ENCODE measurements around the gene SLC6A16.
"Not testable (repeated sequence)": the region's sequence is repeated elsewhere in the genome, so short reads cannot be mapped to it uniquely, and the experiment has no call there.

Gene SLC6A16

GRCh38 chr19:49344505-49345423 is 19.8 kb upstream of the SLC6A16 start:
- no peak for DNase-seq (ENCODE audit: low read depth)

GRCh38 chr19:49343123-49343522 is 18.1 kb upstream of the SLC6A16 start:
- DNase-seq (ENCODE audit: low read depth): no peak

DNA sequence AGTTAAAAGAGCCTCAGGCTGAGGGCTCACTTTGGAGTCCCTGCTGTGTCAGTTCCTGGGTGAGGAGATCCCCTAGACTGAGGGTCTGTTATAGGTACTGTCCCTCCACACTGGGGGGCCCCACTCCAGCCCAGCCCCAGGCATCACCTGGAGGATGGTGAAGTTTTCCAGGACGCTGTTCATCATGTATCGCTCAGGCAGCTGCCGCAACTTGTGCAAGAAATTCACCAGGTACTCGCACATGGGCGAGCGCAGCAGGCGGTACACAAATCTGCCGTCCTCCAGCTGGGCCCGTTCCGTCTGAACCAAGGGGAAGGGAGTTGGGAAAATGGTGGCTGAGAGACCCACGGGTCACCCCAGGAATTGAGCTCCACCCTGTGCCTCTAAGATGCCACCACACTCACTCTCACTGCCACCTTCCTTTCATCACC is 17.3 kb upstream of the SLC6A16 start:
- DNase-seq (ENCODE audit: low read depth): no peak

DNA sequence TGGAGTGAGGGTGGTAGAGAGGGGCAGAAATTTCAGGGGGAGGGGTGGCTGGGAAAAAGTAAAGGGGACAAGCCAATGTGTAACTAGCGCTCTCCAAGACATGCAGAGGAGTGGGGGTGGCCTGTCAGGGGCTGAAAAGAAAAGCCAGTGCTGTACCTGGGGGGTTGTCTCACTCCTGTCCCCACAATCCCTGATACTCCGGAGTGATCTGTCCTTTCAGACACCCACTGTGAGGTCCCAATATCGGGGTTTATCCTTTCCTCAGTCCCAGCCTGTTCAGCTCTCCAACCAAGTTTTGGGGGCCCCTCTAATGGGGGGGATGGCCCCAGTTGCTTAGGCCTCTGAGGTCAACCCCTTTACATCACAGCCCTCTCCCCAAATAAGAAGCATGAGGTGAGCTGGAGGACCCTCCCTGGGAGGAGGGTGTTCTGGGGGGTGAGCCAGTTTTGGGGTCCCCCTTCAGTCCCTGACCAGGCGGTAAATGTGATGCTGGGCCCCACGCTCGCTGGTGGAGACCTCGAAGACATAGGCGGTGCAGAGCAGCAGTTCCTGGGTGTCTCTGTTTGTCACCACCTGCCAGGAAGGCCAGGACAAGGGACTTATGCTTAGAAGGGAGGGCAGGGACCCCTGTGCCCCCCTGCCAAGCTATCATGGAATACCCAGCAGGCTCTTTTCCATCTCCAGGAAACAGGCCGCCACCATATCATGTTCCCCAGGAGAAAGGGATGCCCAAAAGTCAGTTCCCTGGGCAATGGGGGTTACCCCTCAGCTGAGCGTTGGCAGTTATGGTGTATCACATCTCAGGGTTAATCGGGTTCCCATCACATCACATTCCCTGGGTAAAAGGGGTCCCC is 16.1 kb upstream of the SLC6A16 start:
- DNase-seq (ENCODE audit: low read depth): no peak

GRCh38 chr19:49340069-49340864 is 15.3 kb upstream of the SLC6A16 start:
- no peak for DNase-seq (ENCODE audit: low read depth)

- no peak for DNase-seq (ENCODE audit: low read depth)
These were observed 14.5 kb upstream of the SLC6A16 start for GRCh38 chr19:49339301-49340068.

DNA sequence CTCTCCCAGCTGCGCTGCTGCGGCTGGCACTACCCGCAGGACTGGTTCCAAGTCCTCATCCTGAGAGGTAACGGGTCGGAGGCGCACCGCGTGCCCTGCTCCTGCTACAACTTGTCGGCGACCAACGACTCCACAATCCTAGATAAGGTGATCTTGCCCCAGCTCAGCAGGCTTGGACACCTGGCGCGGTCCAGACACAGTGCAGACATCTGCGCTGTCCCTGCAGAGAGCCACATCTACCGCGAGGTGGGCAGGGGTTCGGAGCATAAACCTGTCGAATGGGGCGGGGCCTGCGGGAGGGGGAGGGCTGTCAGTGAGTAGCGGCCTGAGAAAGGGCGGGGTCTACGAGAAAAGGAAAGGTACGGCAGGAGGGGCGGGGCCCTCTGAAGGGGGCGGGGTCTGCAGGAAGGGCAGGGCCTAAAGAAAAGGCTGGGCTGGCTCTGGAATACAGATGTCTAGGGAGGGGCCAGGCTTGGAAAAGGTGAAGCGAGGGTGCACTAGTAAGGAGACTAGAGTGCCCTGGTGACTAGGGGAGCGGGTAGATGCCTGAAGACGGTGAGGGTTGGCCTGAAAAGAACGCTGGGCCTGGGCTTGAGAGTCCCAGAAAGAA is 13.8 kb upstream of the SLC6A16 start:
- no peak for DNase-seq (ENCODE audit: low read depth)

- DNase-seq (ENCODE audit: low read depth): no peak
These were observed 13.2 kb upstream of the SLC6A16 start for GRCh38 chr19:49338023-49338677.

- DNase-seq (ENCODE audit: low read depth): no peak
These were observed 12.5 kb upstream of the SLC6A16 start for GRCh38 chr19:49337267-49338022.

DNA sequence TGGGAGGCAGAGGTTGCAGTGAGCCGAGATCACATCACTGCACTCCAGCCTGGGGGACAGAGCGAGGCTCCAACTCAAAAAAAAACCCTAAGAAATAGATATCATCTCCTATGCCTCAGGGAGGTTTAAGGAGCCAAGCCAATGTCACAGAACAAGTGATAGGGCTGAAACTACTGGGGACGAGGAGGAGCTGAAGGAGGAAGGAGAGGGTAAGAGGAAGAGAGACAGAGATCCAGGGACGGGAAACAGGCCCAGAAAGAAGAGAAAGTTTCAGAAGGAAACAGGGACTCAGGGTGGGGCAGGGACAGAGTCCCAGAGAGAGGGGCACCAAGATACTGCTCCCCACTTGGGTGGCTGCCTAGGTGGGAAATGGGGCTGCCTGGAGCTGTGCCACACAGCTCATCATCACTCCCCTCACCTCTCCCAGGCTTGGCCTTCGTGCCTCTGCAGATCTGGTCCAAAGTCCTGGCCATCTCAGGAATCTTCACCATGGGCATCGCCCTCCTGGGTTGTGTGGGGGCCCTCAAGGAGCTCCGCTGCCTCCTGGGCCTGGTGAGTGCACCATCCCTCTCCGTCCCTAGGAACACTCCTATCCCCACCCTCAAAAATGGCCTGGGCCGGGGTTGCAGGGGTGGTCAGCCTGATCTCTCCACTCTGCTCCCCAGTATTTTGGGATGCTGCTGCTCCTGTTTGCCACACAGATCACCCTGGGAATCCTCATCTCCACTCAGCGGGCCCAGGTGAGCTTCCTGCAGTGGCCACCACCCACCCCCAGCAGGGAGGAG is 11.7 kb upstream of the SLC6A16 start:
- DNase-seq (ENCODE audit: low read depth): no peak

DNA sequence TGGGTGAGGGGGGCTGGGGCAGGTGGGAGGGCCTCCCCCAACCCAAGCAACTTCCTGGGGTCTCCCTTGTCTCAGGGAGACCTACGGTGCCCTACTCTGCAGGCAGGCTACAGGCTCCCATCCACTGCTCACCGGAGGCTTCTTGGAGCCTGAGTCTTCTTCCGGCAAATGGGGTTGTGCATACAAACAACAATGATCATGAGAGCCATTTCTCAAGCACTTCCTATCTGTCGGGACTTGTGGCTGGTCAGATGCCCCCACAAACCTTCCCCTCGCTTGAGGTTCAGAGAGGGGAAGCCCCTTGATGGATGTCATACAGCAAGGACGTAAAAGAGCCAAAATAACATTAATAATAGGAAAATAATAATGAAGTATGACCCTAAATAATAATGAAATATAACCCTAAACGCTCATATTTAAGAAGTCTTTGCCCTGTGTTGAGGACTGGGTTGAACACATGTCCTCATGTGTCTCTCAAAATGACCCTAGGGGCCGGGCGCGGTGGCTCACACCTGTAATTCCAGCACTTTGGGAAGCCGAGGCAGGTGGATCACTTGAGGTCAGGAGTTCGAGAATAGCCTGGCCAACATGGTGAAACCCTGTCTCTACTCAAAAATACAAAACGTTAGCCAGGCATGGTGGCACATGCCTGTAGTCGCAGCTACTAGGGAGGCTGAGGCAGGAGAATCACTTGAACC is 10.9 kb upstream of the SLC6A16 start:
- DNase-seq (ENCODE audit: low read depth): no peak

- peak; percentile 34 for DNase-seq (ENCODE audit: low read depth)
These were observed 10.2 kb upstream of the SLC6A16 start, which contains the start of gene CD37 for GRCh38 chr19:49335071-49335783. Gene CD37 (plus strand): TSS chr19:49335406. CDS start chr19:49335541, 135 bp downstream.

- DNase-seq (ENCODE audit: low read depth): peak; percentile 58
These were observed 8.9 kb upstream of the SLC6A16 start for GRCh38 chr19:49333811-49334288.

DNA sequence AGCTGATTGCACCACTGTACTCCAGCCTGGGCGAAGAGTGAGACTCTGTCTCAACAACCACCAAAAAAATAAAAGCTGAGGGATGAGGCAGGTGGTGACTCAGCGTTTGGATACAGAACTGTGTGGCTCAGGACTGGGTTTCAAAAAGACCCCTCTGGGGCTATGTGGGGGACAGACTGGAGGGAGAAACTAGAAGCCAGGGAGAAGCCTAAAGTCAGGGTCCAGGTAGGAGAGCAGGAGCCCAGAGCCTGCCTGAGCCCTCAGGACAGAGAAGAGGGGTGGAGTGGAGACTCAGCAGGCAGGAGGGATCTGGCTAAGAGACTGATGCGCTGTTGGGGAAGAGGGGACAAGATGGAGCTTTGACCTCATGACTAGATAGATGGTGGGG is 8.4 kb upstream of the SLC6A16 start:
- DNase-seq (ENCODE audit: low read depth): no peak

- DNase-seq (ENCODE audit: low read depth): not testable (repeated sequence)
These were observed 7.9 kb upstream of the SLC6A16 start for GRCh38 chr19:49332691-49333417.

DNA sequence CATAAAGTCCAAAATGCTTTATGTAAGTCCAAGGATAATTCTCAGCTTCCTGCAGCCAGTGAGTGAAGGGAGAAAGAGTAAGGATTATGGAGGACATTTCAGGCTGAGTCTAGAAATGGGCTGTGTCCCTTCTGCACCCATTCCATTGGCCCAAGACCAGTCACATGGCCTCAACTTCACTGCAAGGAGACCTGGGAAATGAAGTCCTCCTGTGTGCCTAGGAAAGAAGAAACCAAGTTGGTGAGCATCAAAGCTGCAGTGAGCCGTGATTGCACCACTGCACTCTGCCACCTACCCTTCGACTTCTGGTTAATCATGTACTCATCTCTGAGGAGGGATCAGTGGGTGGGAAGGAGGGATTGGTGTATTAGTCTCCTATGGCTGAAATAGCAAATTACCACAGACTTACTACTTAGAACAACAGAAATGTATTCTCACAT is 6.6 kb upstream of the SLC6A16 start:
- peak; percentile 52 for DNase-seq (ENCODE audit: low read depth)

All from activated T-cell treated with anti-CD3 and anti-CD28 coated beads for 48 hours (primary cell).